ENCODE measurements around the gene CTAGE4. TPM values are rescaled to one million over a fixed set of nuclear protein-coding genes. Genes with fewer than 3 reads are reported as not detected.
"Not testable (repeated sequence)": the region's sequence is repeated elsewhere in the genome, so short reads cannot be mapped to it uniquely, and the experiment has no call there.

CTAGE4 gene, protein sequence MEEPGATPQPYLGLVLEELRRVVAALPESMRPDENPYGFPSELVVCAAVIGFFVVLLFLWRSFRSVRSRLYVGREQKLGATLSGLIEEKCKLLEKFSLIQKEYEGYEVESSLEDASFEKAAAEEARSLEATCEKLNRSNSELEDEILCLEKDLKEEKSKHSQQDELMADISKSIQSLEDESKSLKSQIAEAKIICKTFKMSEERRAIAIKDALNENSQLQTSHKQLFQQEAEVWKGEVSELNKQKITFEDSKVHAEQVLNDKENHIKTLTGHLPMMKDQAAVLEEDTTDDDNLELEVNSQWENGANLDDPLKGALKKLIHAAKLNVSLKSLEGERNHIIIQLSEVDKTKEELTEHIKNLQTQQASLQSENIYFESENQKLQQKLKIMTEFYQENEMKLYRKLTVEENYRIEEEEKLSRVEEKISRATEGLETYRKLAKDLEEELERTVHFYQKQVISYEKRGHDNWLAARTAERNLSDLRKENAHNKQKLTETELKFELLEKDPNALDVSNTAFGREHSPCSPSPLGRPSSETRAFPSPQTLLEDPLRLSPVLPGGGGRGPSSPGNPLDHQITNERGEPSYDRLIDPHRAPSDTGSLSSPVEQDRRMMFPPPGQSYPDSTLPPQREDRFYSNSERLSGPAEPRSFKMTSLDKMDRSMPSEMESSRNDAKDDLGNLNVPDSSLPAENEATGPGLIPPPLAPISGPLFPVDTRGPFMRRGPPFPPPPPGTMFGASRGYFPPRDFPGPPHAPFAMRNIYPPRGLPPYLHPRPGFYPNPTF
- 1 to 10 TPM; 6.3 to 8.7 TPM for total RNA-seq
- polyA plus RNA-seq (2013, experiment 1 of 2), result 1.00 TPM
- 0.91 TPM for polyA plus RNA-seq (2013, experiment 2 of 2)
- long read RNA-seq, experiment 1, partial matches to known transcripts, result 0 of 2 reads
- long read RNA-seq, experiment 1, other reads (novel, unspliced or antisense), result 0 of 2 reads
- long read RNA-seq, experiment 2, transcript CTAGE4-201 (1 exons, 2,588 nt), result major isoform, 7 of 7 reads
- long read RNA-seq, experiment 2, partial matches to known transcripts, result 0 of 7 reads
- long read RNA-seq, experiment 2, other reads (novel, unspliced or antisense), result 0 of 7 reads
- long read RNA-seq, experiment 3, result 0 reads
- long read RNA-seq, experiment 4, result 0 reads

DNA sequence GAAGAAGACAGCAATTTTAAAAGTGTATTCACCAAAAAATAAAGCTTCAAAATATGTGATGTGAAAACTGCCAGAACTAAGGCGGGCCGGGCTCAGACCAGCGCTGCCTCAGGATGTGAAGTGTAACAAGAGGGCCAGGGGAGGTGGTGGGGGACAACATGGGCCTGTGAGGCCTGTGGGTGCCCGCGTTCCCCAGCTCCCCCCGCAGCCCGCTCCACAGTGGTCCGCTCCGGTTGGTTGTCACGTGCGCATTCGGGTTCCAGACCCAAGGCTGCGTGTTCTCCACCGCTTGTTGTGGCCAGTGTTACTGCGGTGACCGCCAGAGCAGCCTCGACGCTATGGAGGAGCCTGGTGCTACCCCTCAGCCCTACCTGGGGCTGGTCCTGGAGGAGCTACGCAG, at the start of gene CTAGE4:
TSS of gene CTAGE4 (plus strand) at position 301 of the 400 bp plus-strand sequence. CDS start at position 339, 38 bp downstream.
- no CpG with 5 or more reads among the region's 19 CpGs for WGBS, 2 experiments (ENCODE audit: insufficient coverage in 1 of 2, insufficient read length in 1 of 2)
- not testable (repeated sequence) for H3K27me3 ChIP-seq (ENCODE audit: control insufficient read depth, insufficient read depth, low read length, poor library complexity, severe bottlenecking); H3K27ac ChIP-seq (ENCODE audit: low read depth, low read length); H3K4me3 ChIP-seq (ENCODE audit: low read length); H3K36me3 ChIP-seq (ENCODE audit: control insufficient read depth, insufficient read depth, low read length); H3K9me3 Mint-ChIP-seq; DNase-seq; H3K9me3 ChIP-seq (ENCODE audit: control insufficient read depth, low read length); H3K27me3 Mint-ChIP-seq (ENCODE audit: insufficient read depth); H3K4me3 Mint-ChIP-seq; H3K4me1 Mint-ChIP-seq; H3K36me3 Mint-ChIP-seq (ENCODE audit: low read depth); H3K27ac Mint-ChIP-seq; H3K4me1 ChIP-seq (ENCODE audit: control insufficient read depth, insufficient read depth, low read length); H3K9ac ChIP-seq (ENCODE audit: extremely low read depth, low read length, poor library complexity, severe bottlenecking)

DNA sequence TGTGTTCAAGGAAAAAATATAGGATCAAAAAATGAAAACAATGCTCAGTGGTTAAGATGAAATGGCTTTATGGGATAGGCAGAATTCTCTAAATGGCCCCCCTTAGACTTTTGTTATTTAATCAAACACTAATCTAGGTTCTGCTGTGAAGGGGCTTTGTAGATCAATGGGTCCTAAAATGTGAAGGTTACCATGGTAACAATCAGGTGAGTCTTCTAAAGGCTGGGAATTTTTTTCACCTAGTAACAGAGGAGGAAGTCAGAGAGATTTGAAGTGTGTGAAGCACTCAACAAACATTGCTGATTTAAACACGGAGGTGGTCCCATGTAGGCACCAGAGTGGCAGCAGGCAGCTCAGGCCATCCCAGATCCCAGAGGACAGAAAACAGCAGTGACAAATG, 49.1 kb upstream of the CTAGE4 start:
- DNase-seq, result no peak
- no peaks in the 10 kb centered on the region for H3K4me1 ChIP-seq (ENCODE audit: control insufficient read depth, insufficient read depth, low read length)
- no peak overlapping the region for H3K27ac ChIP-seq (ENCODE audit: low read depth, low read length)
- no peak overlapping the region for H3K4me3 ChIP-seq (ENCODE audit: low read length)
- H3K9me3 ChIP-seq (ENCODE audit: control insufficient read depth, low read length), result no peaks in the 10 kb centered on the region
- Mint-ChIP-seq H3K9me3 (no peaks in the 10 kb centered on the region), H3K4me1 (peaks cover 6% of the 10 kb centered on the region), H3K27me3 (ENCODE audit: insufficient read depth) (no peaks in the 10 kb centered on the region), H3K4me3 (no peak overlapping the region), H3K36me3 (ENCODE audit: low read depth) (no peaks in the 10 kb centered on the region), H3K27ac (no peak overlapping the region)
- no peak overlapping the region for H3K9ac ChIP-seq (ENCODE audit: extremely low read depth, low read length, poor library complexity, severe bottlenecking)
- H3K36me3 ChIP-seq (ENCODE audit: control insufficient read depth, insufficient read depth, low read length), result no peaks in the 10 kb centered on the region
- no peaks in the 10 kb centered on the region for H3K27me3 ChIP-seq (ENCODE audit: control insufficient read depth, insufficient read depth, low read length, poor library complexity, severe bottlenecking)
- WGBS, 2 experiments (ENCODE audit: insufficient coverage in 1 of 2, insufficient read length in 1 of 2), result 76% methylated on average over 1 of the region's 1 CpG; no CpG with 5 or more reads in 1 of the 2 experiments
- TF ChIP-seq, protein P1, sequence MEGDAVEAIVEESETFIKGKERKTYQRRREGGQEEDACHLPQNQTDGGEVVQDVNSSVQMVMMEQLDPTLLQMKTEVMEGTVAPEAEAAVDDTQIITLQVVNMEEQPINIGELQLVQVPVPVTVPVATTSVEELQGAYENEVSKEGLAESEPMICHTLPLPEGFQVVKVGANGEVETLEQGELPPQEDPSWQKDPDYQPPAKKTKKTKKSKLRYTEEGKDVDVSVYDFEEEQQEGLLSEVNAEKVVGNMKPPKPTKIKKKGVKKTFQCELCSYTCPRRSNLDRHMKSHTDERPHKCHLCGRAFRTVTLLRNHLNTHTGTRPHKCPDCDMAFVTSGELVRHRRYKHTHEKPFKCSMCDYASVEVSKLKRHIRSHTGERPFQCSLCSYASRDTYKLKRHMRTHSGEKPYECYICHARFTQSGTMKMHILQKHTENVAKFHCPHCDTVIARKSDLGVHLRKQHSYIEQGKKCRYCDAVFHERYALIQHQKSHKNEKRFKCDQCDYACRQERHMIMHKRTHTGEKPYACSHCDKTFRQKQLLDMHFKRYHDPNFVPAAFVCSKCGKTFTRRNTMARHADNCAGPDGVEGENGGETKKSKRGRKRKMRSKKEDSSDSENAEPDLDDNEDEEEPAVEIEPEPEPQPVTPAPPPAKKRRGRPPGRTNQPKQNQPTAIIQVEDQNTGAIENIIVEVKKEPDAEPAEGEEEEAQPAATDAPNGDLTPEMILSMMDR (conservative IDR thresholded peaks at IDR 0.05), result no peak

DNA sequence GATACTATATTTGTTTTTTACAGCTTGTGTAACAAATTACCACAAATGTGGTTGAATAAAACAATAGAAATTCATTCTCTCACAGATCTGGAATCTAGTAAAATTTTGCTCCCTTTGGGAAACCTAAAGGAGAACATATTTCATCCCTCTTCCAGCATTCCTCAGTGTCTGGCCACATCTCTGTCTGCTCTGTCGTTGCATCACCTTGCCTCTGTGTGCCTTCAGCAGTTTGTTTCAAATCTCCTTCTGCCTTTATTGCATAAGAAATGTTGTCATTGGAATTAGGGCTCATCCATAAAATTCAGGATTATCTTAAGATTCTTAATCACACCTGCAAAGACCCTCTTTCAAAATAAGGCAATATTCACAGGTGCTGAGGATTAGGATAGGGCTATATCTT, 45.8 kb upstream of the CTAGE4 start:
- Mint-ChIP-seq H3K36me3 (ENCODE audit: low read depth) (no peaks in the 10 kb centered on the region), H3K27me3 (ENCODE audit: insufficient read depth) (no peaks in the 10 kb centered on the region), H3K27ac (no peak overlapping the region), H3K4me1 (peaks cover 6% of the 10 kb centered on the region), H3K9me3 (no peaks in the 10 kb centered on the region), H3K4me3 (no peak overlapping the region)
- Histone ChIP-seq H3K9ac (ENCODE audit: extremely low read depth, low read length, poor library complexity, severe bottlenecking) (no peak overlapping the region), H3K4me3 (ENCODE audit: low read length) (no peak overlapping the region), H3K4me1 (ENCODE audit: control insufficient read depth, insufficient read depth, low read length) (no peaks in the 10 kb centered on the region), H3K36me3 (ENCODE audit: control insufficient read depth, insufficient read depth, low read length) (no peaks in the 10 kb centered on the region), H3K9me3 (ENCODE audit: control insufficient read depth, low read length) (no peaks in the 10 kb centered on the region), H3K27me3 (ENCODE audit: control insufficient read depth, insufficient read depth, low read length, poor library complexity, severe bottlenecking) (no peaks in the 10 kb centered on the region), H3K27ac (ENCODE audit: low read depth, low read length) (no peak overlapping the region)
- WGBS, 2 experiments (ENCODE audit: insufficient coverage in 1 of 2, insufficient read length in 1 of 2), result 67 to 72% methylated on average over 1 of the region's 1 CpG
- no peak for DNase-seq
- TF ChIP-seq, protein P1 (conservative IDR thresholded peaks at IDR 0.05), result no peak
